Prostate gland (tissue), 2 donors: ENCODE results near the gene GRK1. TPM values are rescaled to one million over a fixed set of nuclear protein-coding genes. Genes with fewer than 3 reads are reported as not detected.

Experiments used
- DNase-seq: peaks from one replicate; pipeline ENCODE4 v3.0.0-alpha.2; 2019; ENCODE audit warnings: low spot score
- H3K27ac ChIP-seq, 2 donors: fragments of 200-600 bp; sonication (generic); 2 replicates each; pipeline ENCODE4 v1.5.1; 2017 to 2019
- H3K27me3 ChIP-seq: fragments of 200-600 bp; sonication (generic); replicated peaks from 2 replicates; pipeline ENCODE4 v1.5.1; 2019; ENCODE audit not compliant: insufficient read depth
- H3K36me3 ChIP-seq, 2 donors: fragments of 200-600 bp; sonication (generic); 1 replicate in 1 of 2; 2 replicates in 1 of 2; pipeline versions ENCODE4 v1.5.1 to v1.8.1; 2017 to 2019
- H3K4me1 ChIP-seq: fragments of 200-600 bp; sonication (generic); replicated peaks from 2 replicates; pipeline ENCODE4 v1.5.1; 2019
- H3K4me3 ChIP-seq, 2 donors: fragments of 200-600 bp; sonication (generic); 2 replicates each; pipeline ENCODE4 v1.5.1; 2017 to 2019
- H3K9me3 ChIP-seq: fragments of 200-600 bp; sonication (generic); 2 replicates; pipeline ENCODE4 v1.5.1; 2017
- CTCF ChIP-seq, 4 experiments: fragments of 200-600 bp in 2 of 4; fragments of 450-650 bp in 2 of 4; sonication (generic) in 2 of 4; IDR thresholded peaks; 1 replicate in 3 of 4; 2 replicates in 1 of 4; pipeline ENCODE4 v1.5.1; 2016 to 2019; ENCODE audit warnings: antibody characterized with exemption in 4 of 4, mild to moderate bottlenecking in 2 of 4, moderate library complexity in 2 of 4
- POLR2A ChIP-seq: fragments of 450-650 bp; IDR thresholded peaks from one replicate; pipeline ENCODE4 v1.6.1; 2016; ENCODE audit warnings: antibody characterized with exemption, mild to moderate bottlenecking
- POLR2AphosphoS5 ChIP-seq: sonication (generic); formaldehyde crosslinking; IDR thresholded peaks from one replicate; pipeline ENCODE4 v1.6.1; 2017; ENCODE audit warnings: antibody characterized with exemption
- WGBS: methylation state at CpG from one replicate; pipeline ENCODE4 v1.1.5; 2018; 5-methylcytosine and 5-hydroxymethylcytosine counted together
- intact Hi-C: fragments of 100-400 bp; cut with DNase I; formaldehyde crosslinking; loops from one replicate; pipeline ENCODE4 v1.14.2; 2022
- total RNA-seq, 2 donors: library from RNA; depleted of rRNA; stranded (reverse); fragments of >200 nt; gene quantifications; one replicate each; pipeline ENCODE4 v1.1.0, GENCODE V29; 2016

GRK1 gene
- total RNA-seq, 2 donors from 2014 or later: 0.23 TPM; not detected in 1

GRCh38 chr13:113652404-113653263 lies 14.4 kb upstream of the GRK1 start:
- WGBS: 92% methylated on average over 24 of the region's 24 CpGs
- TF ChIP-seq CTCF (IDR thresholded peaks at IDR 0.05): no peak
- no peak for TF ChIP-seq POLR2A
- TF ChIP-seq POLR2AphosphoS5: no peak
- no peaks in the 10 kb centered on the region for H3K27me3 ChIP-seq
- no peak overlapping the region for H3K27ac ChIP-seq
- no peaks in the 10 kb centered on the region for H3K36me3 ChIP-seq
- H3K9me3 ChIP-seq: no peaks in the 10 kb centered on the region
- H3K4me1 ChIP-seq: no peaks in the 10 kb centered on the region
- DNase-seq: no peak
- intact Hi-C loops: no loop called here
- no peak overlapping the region for H3K4me3 ChIP-seq

GRCh38 chr13:113653264-113654174 lies 13.5 kb upstream of the GRK1 start:
- H3K9me3 ChIP-seq: no peaks in the 10 kb centered on the region
- WGBS: 71% methylated on average over 24 of the region's 24 CpGs
- H3K4me3 ChIP-seq: no peak overlapping the region
- TF ChIP-seq POLR2A: no peak
- TF ChIP-seq CTCF (IDR thresholded peaks at IDR 0.05): no peak
- no peak for TF ChIP-seq POLR2AphosphoS5
- no peaks in the 10 kb centered on the region for H3K36me3 ChIP-seq
- H3K27me3 ChIP-seq: no peaks in the 10 kb centered on the region
- no peak for DNase-seq
- intact Hi-C loops: no loop called here
- no peak overlapping the region for H3K27ac ChIP-seq
- no peaks in the 10 kb centered on the region for H3K4me1 ChIP-seq

GRCh38 chr13:113654175-113654560 lies 12.9 kb upstream of the GRK1 start:
- Histone ChIP-seq H3K4me1 (no peaks in the 10 kb centered on the region), H3K9me3 (no peaks in the 10 kb centered on the region), H3K4me3 (no peak overlapping the region), H3K27me3 (no peaks in the 10 kb centered on the region), H3K27ac (no peak overlapping the region), H3K36me3 (no peaks in the 10 kb centered on the region)
- intact Hi-C loops: no loop called here
- 75% methylated on average over 9 of the region's 9 CpGs for WGBS
- no peak for DNase-seq
- TF ChIP-seq POLR2A (no peak), CTCF (IDR thresholded peaks at IDR 0.05) (no peak), POLR2AphosphoS5 (no peak)

GRCh38 chr13:113654591-113655345 lies 12.3 kb upstream of the GRK1 start:
- no peaks in the 10 kb centered on the region for H3K4me1 ChIP-seq
- WGBS: 95% methylated on average over 34 of the region's 39 CpGs
- H3K27ac ChIP-seq: no peak overlapping the region
- TF ChIP-seq POLR2A (no peak), POLR2AphosphoS5 (no peak), CTCF (IDR thresholded peaks at IDR 0.05) (no peak)
- H3K27me3 ChIP-seq: no peaks in the 10 kb centered on the region
- DNase-seq: no peak
- H3K9me3 ChIP-seq: no peaks in the 10 kb centered on the region
- no peak overlapping the region for H3K4me3 ChIP-seq
- intact Hi-C loops: no loop called here
- H3K36me3 ChIP-seq: no peaks in the 10 kb centered on the region
